ENCODE data around the gene ADH7. TPM values are rescaled to one million over a fixed set of nuclear protein-coding genes. Genes with fewer than 3 reads are reported as not detected.

Gene ADH7
- total RNA-seq, 3 donors from 2014 or later = not detected

GRCh38 chr4:99467887-99468286, 32.7 kb upstream of the ADH7 start:
- Histone ChIP-seq H3K36me3 (ENCODE audit: low read depth) (no peaks in the 10 kb centered on the region), H3K4me1 (ENCODE audit: low read depth) (no peaks in the 10 kb centered on the region), H3K4me3 (no peak overlapping the region), H3K9me3 (no peaks in the 10 kb centered on the region)
- no peak for DNase-seq
- intact Hi-C loops (cut with DNase I, micrococcal nuclease) = no loop called here
- ATAC-seq = no peak
- no peak for TF ChIP-seq CTCF (IDR thresholded peaks at IDR 0.05)

- intact Hi-C loops (cut with DNase I, micrococcal nuclease) = no loop called here
- no peaks in the 10 kb centered on the region for H3K4me1 ChIP-seq (ENCODE audit: low read depth)
- H3K9me3 ChIP-seq = no peaks in the 10 kb centered on the region
- H3K36me3 ChIP-seq (ENCODE audit: low read depth) = no peaks in the 10 kb centered on the region
- TF ChIP-seq CTCF (IDR thresholded peaks at IDR 0.05) = no peak
- H3K4me3 ChIP-seq = no peak overlapping the region
- ATAC-seq = no peak
- DNase-seq = no peak
Observed at GRCh38 chr4:99463566-99463965, 28.4 kb upstream of the ADH7 start.

- no peaks in the 10 kb centered on the region for H3K4me1 ChIP-seq (ENCODE audit: low read depth)
- no peak overlapping the region for H3K4me3 ChIP-seq
- intact Hi-C loops (cut with DNase I, micrococcal nuclease) = no loop called here
- peak; percentile 64 for TF ChIP-seq CTCF (IDR thresholded peaks at IDR 0.05)
- no peaks in the 10 kb centered on the region for H3K36me3 ChIP-seq (ENCODE audit: low read depth)
- DNase-seq (peak in 2 of 3 donors; percentile 47 to 71), ATAC-seq (peak; percentile 94)
- H3K9me3 ChIP-seq = no peaks in the 10 kb centered on the region
Observed at GRCh38 chr4:99462875-99463464, 27.8 kb upstream of the ADH7 start.

GRCh38 chr4:99461623-99462401, 26.7 kb upstream of the ADH7 start:
- Histone ChIP-seq H3K4me3 (no peak overlapping the region), H3K9me3 (no peaks in the 10 kb centered on the region), H3K4me1 (ENCODE audit: low read depth) (no peaks in the 10 kb centered on the region), H3K36me3 (ENCODE audit: low read depth) (no peaks in the 10 kb centered on the region)
- ATAC-seq (no peak), DNase-seq (no peak)
- TF ChIP-seq CTCF (IDR thresholded peaks at IDR 0.05) = no peak
- intact Hi-C loops (cut with DNase I, micrococcal nuclease) = no loop called here

GRCh38 chr4:99459546-99460042, 24.5 kb upstream of the ADH7 start:
- no peaks in the 10 kb centered on the region for H3K9me3 ChIP-seq
- intact Hi-C loops (cut with DNase I, micrococcal nuclease) = no loop called here
- no peaks in the 10 kb centered on the region for H3K4me1 ChIP-seq (ENCODE audit: low read depth)
- ATAC-seq (no peak), DNase-seq (no peak)
- H3K36me3 ChIP-seq (ENCODE audit: low read depth) = no peaks in the 10 kb centered on the region
- no peak for TF ChIP-seq CTCF (IDR thresholded peaks at IDR 0.05)
- no peak overlapping the region for H3K4me3 ChIP-seq

All from mucosa of descending colon (tissue), 3 donors.